Measurements from ENCODE around the gene PRRT2.

PRRT2 gene

DNA sequence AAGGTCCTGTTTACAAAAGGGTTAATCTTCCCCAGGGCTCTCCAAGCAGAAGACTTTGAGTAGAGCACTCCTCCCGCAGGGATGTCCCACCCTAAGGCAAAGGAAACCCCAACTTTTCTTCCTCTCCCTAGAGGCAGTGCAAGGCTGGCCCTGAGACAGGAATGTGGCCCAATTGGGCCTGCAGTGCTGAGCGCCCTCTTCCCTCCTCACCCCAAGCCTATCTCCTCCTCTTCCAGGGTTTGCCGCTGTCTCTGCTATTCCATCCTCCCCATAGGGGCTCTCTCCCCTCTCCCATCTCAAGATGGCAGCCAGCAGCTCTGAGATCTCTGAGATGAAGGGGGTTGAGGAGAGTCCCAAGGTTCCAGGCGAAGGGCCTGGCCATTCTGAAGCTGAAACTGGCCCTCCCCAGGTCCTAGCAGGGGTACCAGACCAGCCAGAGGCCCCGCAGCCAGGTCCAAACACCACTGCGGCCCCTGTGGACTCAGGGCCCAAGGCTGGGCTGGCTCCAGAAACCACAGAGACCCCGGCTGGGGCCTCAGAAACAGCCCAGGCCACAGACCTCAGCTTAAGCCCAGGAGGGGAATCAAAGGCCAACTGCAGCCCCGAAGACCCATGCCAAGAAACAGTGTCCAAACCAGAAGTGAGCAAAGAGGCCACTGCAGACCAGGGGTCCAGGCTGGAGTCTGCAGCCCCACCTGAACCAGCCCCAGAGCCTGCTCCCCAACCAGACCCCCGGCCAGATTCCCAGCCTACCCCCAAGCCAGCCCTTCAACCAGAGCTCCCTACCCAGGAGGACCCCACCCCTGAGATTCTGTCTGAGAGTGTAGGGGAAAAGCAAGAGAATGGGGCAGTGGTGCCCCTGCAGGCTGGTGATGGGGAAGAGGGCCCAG, 1.0 kb downstream of the PRRT2 start:
- Histone ChIP-seq H3K27me3 (ENCODE audit: low read depth) (no peaks in the 10 kb centered on the region), H3K4me3 (peak overlapping the region; percentile 54), H3K4me1 (peaks cover 38% of the 10 kb centered on the region), H3K36me3 (replicated peaks) (peaks cover 26% of the 10 kb centered on the region), H3K9me3 (no peaks in the 10 kb centered on the region)
- in situ Hi-C loops (cut with MboI; ENCODE audit: low sequenced_read_pairs): no loop called here
- no peak for DNase-seq (ENCODE audit: low spot score in 2 of 2)

DNA sequence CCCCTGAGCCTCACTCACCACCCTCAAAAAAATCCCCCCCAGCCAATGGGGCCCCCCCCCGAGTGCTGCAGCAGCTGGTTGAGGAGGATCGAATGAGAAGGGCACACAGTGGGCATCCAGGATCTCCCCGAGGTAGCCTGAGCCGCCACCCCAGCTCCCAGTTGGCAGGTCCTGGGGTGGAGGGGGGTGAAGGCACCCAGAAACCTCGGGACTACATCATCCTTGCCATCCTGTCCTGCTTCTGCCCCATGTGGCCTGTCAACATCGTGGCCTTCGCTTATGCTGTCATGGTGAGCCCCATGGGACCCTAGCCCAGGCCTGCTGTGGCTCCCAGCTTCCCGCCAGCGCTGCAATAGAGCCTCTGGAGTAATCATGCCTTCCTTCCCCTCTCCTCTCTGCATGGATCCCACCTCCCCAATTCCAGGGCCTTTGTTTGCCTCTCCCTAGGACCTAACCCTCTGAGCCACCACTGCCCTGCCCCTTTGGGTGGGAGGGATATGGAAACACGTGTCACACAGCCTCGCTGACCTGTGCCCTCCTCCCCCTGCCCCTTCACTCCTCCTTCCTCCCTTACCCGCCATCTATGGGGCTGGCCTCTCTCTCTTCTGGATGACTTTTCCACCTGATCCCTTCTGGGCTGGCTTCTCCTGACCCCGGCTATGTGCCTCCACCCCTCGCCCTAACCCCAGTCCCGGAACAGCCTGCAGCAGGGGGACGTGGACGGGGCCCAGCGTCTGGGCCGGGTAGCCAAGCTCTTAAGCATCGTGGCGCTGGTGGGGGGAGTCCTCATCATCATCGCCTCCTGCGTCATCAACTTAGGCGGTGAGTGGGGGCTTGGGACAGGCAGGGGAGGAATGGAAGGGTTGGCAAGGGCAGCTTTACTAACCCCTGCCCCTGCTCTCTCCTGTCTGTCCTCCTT, 1.9 kb downstream of the PRRT2 start:
- Histone ChIP-seq H3K36me3 (replicated peaks) (peaks cover 26% of the 10 kb centered on the region), H3K9me3 (no peaks in the 10 kb centered on the region), H3K27me3 (ENCODE audit: low read depth) (no peaks in the 10 kb centered on the region), H3K4me1 (peaks cover 40% of the 10 kb centered on the region), H3K4me3 (no peak overlapping the region)
- DNase-seq (ENCODE audit: low spot score in 2 of 2): no peak
- in situ Hi-C loops (cut with MboI; ENCODE audit: low sequenced_read_pairs): no loop called here

DNA sequence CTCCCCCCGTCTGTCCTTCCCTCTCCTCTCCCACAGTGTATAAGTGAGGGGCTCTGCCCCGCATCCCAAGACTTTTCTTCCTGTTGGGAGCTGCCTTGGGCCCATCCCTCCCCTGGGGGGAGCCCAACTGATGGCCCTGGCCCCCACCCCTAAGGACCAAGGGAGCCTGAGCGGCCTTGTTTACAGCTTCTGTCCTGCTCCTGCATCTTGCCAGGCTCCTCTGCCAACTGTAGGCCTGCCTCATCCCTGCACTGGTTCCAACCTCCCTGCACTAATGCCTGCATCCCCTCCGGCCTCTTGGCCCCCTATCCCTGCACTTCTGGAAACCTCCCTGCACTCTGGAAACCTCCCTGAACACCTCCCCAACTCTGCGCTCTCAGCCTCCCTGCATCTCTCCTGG, 2.6 kb downstream of the PRRT2 start:
- Histone ChIP-seq H3K36me3 (replicated peaks) (peaks cover 27% of the 10 kb centered on the region), H3K4me3 (no peak overlapping the region), H3K9me3 (no peaks in the 10 kb centered on the region), H3K4me1 (peaks cover 36% of the 10 kb centered on the region), H3K27me3 (ENCODE audit: low read depth) (no peaks in the 10 kb centered on the region)
- in situ Hi-C loops (cut with MboI; ENCODE audit: low sequenced_read_pairs): no loop called here
- no peak for DNase-seq (ENCODE audit: low spot score in 2 of 2)

DNA sequence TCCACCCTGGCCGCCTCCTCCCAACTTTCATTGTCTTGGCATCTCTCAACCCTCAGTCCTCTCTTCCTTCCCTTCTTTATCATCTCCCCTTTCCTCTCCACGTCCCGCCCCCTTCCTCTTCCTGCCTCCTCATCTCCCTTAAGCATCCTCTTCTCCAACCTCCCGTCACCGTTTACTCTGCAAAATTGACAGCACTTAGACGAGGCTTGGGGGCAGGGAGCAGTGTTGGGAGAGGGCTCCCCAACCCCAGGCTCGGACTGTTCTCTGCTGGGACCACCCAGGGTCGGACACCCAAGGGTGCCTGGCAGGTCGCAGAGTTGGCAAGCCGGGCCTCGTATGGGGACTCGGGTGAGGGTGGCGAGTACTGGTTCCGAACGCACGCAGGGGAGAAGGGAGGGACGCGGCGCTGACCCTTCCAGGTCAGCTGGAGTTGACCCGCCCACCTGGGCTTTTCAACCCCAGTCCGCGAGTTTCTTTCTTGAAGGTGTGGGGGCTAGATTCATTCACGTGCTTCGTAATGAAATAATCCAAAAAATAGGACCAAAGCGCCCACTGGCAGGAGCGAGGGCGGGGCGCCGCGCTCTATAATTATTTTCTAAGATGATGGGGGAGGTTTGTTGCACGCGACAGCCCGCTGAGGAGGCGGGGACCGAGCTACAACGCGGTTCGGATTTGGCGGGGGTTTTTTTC, 3.2 kb downstream of the PRRT2 start:
- peak; percentile 19 to 69 for DNase-seq (ENCODE audit: low spot score in 2 of 2)
- Histone ChIP-seq H3K36me3 (replicated peaks) (peaks cover 29% of the 10 kb centered on the region), H3K9me3 (no peaks in the 10 kb centered on the region), H3K4me3 (peak overlapping the region; percentile 69), H3K27me3 (ENCODE audit: low read depth) (no peaks in the 10 kb centered on the region), H3K4me1 (peaks cover 36% of the 10 kb centered on the region)
- in situ Hi-C loops (cut with MboI; ENCODE audit: low sequenced_read_pairs): no loop called here

DNA sequence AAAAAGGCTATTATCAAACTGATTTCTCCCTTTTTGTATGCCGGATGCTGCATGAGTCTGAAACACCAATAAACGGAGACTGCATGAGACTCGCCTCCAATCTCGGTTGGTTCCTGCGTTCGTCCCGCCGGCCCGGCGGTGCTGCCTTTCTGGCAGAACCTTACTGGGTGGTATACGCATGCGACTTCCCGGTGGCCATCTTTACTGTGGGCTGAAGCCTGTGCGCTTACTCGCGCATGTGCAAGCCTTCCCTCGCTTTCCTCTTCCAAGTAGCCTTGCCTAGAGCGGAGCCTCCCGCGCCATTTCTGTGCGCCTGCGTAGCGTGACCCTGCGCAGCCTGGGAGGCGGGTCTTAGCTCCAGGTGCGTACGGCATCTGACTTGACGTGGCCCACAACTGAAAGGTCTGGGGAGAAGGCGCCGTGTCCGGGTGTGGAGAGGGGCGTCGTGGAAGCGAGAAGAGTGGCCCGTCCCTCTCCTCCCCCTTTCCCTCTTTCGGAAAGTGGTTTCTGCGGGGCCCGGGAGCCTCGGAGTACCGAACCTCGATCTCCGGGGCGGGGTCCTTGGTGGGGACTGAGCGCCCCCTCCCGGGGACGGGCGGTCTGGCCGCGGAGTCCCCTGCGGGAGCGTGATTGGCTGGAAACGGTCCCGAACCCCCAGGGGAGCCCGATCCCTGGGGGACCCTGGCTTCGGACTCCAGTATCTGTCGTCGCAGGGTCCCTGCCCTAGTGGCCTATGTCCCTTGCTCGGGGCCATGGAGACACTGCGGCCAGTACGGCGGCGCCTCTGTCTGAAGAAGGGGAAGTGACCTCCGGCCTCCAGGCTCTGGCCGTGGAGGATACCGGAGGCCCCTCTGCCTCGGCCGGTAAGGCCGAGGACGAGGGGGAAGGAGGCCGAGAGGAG, 4.0 kb downstream of the PRRT2 start, which contains the start of gene PAGR1:
Gene PAGR1, plus strand, starts transcription at position 360 of the 901 bp plus-strand sequence. Its CDS starts 374 bp downstream, at position 734.
- Histone ChIP-seq H3K4me3 (peak within 1 kb of the TSS; percentile 69), H3K9me3 (no peaks in the 10 kb centered on the region), H3K27me3 (ENCODE audit: low read depth) (no peaks in the 10 kb centered on the region), H3K36me3 (replicated peaks) (peaks cover 35% of the 10 kb centered on the region), H3K4me1 (peaks cover 30% of the 10 kb centered on the region)
- DNase-seq (ENCODE audit: low spot score in 2 of 2): peak; percentile 98
- in situ Hi-C loops (cut with MboI; ENCODE audit: low sequenced_read_pairs): no loop called here

DNA sequence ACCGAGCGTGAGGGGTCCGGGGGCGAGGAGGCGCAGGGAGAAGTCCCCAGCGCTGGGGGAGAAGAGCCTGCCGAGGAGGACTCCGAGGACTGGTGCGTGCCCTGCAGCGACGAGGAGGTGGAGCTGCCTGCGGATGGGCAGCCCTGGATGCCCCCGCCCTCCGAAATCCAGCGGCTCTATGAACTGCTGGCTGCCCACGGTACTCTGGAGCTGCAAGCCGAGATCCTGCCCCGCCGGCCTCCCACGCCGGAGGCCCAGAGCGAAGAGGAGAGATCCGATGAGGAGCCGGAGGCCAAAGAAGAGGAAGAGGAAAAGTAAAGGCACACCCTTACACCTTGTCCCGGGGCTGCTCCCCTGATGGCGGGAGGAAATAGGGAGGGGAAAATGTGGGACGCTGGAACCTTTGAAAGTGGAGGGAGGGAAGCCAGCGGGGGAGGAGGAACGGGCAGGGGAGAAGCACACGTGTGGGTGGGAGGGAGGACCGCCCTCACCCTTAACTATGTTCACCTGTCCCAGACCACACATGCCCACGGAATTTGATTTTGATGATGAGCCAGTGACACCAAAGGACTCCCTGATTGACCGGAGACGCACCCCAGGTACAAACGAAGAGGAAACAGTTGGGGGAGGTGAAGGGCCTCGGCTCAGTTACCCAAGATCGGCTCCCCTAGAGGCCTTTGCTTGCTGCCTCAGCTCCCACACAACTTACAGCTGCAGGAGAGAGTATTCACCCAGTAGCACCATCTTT, 4.9 kb downstream of the PRRT2 start:
- in situ Hi-C loops (cut with MboI; ENCODE audit: low sequenced_read_pairs): no loop called here
- DNase-seq (ENCODE audit: low spot score in 2 of 2): peak; percentile 57 to 78
- Histone ChIP-seq H3K9me3 (no peaks in the 10 kb centered on the region), H3K27me3 (ENCODE audit: low read depth) (no peaks in the 10 kb centered on the region), H3K4me1 (peaks cover 27% of the 10 kb centered on the region), H3K4me3 (peak overlapping the region; percentile 69), H3K36me3 (replicated peaks) (peaks cover 36% of the 10 kb centered on the region)

DNA sequence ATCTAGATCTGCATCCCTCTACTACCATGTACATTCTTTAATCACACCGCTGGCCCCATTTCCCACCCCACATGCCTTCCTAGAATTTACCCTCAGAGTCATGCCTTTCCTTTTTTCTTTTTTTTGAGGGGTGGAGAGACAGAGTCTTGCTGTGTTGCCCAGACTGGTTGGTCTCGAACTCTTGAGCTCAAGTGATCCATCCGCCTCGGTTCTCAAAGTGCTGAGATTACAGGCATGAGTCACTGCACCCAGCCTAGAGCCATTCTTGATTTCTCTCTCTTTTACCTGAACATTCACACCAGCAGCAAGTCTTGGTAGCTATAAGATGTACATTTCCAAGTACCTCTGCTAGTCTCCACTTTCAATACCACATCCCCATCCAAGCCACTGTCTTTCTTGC, 6.1 kb downstream of the PRRT2 start:
- Histone ChIP-seq H3K4me3 (no peak overlapping the region), H3K27me3 (ENCODE audit: low read depth) (no peaks in the 10 kb centered on the region), H3K36me3 (replicated peaks) (peaks cover 36% of the 10 kb centered on the region), H3K4me1 (peaks cover 22% of the 10 kb centered on the region), H3K9me3 (no peaks in the 10 kb centered on the region)
- no peak for DNase-seq (ENCODE audit: low spot score in 2 of 2)
- in situ Hi-C loops (cut with MboI; ENCODE audit: low sequenced_read_pairs): no loop called here

DNA sequence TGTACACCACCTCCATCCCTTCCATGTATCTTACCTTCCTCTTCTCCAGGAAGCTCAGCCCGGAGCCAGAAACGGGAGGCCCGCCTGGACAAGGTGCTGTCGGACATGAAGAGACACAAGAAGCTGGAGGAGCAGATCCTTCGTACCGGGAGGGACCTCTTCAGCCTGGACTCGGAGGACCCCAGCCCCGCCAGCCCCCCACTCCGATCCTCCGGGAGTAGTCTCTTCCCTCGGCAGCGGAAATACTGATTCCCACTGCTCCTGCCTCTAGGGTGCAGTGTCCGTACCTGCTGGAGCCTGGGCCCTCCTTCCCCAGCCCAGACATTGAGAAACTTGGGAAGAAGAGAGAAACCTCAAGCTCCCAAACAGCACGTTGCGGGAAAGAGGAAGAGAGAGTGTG, 7.5 kb downstream of the PRRT2 start:
- no peak overlapping the region for H3K4me3 ChIP-seq
- in situ Hi-C loops (cut with MboI; ENCODE audit: low sequenced_read_pairs): no loop called here
- H3K4me1 ChIP-seq: peaks cover 21% of the 10 kb centered on the region
- H3K27me3 ChIP-seq (ENCODE audit: low read depth): no peaks in the 10 kb centered on the region
- no peaks in the 10 kb centered on the region for H3K9me3 ChIP-seq
- DNase-seq (ENCODE audit: low spot score in 2 of 2): no peak
- peaks cover 36% of the 10 kb centered on the region for H3K36me3 ChIP-seq (replicated peaks)

DNA sequence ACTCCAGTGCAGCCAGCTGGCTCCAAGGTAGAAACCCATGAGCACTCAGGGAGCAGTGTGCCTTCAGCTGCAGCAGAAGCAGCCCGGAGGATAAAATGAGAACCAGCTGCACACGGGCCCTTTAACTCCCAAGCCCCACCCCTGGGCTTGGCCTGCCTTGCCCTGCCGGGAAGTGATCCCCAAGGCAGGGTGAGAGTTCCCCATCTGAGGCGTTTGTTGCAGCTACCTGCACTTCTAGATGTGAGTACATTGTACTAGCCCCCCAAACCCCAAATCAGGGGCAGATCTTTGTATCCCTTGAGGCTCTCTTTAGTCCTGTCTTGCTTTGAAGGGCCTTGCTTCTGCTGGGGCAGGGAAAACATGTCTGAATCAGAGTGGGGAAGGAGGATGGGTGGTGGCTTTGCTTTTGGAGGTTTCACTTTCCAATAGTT, 8.3 kb downstream of the PRRT2 start, which contains the start of gene MVP:
Gene MVP, plus strand, starts transcription at position 192 of the 431 bp plus-strand sequence. CDS start 10,088 bp downstream, outside the sequence.
- peaks cover 36% of the 10 kb centered on the region for H3K36me3 ChIP-seq (replicated peaks)
- in situ Hi-C loops (cut with MboI; ENCODE audit: low sequenced_read_pairs): no loop called here
- H3K4me1 ChIP-seq: peaks cover 16% of the 10 kb centered on the region
- H3K4me3 ChIP-seq: peak within 1 kb of the TSS; percentile 20
- peak in 1 of 2 experiments; percentile 53 for DNase-seq (ENCODE audit: low spot score in 2 of 2)
- no peaks in the 10 kb centered on the region for H3K9me3 ChIP-seq
- no peaks in the 10 kb centered on the region for H3K27me3 ChIP-seq (ENCODE audit: low read depth)

DNA sequence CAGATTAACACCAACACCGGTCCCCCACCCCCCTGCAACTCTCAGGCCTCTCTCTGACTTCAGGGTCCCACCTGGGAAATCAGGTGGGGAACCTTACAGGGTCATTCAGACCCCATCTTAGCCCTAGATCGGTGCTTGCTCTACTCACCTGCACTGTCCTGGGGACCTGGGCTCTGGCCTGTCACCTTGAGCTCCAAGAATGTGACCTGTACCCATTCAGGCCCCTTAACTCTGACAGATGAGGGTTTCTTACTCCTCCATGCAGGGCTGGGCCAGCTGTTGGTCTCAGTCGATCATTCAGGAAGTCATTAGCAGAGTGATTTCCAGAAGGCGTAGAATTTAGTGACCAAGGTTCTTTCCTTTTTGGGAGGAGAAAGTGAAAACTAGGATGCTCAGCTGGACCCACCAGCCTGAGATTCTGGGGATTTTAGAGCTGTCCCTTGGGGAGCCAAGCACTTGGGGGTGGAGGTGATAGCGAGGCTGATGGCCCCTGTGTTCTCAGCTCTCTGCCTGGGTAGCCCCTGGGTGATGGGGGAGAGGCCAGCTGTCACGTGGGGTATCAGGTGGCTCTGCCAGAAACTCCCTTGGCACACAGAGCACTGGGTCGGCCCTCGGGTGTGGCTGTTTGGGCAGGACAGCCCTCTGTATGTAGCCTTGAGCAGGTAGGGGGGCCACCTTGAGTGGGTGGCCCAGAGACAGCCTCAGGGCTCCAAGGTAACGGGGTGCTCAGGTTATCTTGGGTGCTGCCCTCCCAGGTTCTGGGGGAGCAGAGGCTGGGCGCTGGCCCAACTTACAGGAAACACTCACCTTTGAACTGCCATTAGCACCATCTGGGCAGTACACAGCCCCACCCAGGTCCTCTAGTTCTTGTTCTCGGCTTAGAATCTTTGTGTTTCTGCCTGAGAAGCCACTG, 9.0 kb downstream of the PRRT2 start:
- peak overlapping the region; percentile 20; the same call in 1 of the 2 replicates for H3K4me3 ChIP-seq
- H3K9me3 ChIP-seq: no peaks in the 10 kb centered on the region
- no peaks in the 10 kb centered on the region for H3K27me3 ChIP-seq (ENCODE audit: low read depth)
- H3K4me1 ChIP-seq: peaks cover 15% of the 10 kb centered on the region
- DNase-seq (ENCODE audit: low spot score in 2 of 2): no peak
- in situ Hi-C loops (cut with MboI; ENCODE audit: low sequenced_read_pairs): no loop called here
- peaks cover 36% of the 10 kb centered on the region for H3K36me3 ChIP-seq (replicated peaks)

DNA sequence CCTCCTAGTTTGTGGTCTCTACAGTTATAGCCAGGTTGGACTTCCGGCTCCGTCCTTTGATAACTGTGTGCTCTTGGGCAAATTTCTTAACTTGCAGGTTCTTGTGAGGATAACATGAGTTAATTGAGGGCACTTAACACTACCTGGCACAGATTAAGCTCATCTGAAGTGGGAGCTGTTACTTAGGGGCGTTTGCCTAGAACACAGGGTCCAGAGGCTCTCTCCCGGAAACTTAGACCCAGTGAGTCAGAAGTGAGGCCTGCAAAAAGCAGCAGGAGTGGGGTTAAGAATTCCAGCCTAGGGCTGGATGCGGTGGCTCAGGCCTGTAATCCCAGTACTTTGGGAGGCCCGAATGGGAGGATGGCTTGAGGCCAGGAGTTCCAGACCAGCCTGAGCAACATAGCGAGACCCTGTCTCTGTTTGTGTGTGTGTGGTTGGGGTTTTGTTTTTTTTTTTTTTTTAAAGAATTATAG, 9.7 kb downstream of the PRRT2 start:
- in situ Hi-C loops (cut with MboI; ENCODE audit: low sequenced_read_pairs): no loop called here
- Histone ChIP-seq H3K4me3 (no peak overlapping the region), H3K4me1 (peaks cover 15% of the 10 kb centered on the region), H3K9me3 (no peaks in the 10 kb centered on the region), H3K27me3 (ENCODE audit: low read depth) (no peaks in the 10 kb centered on the region), H3K36me3 (replicated peaks) (peaks cover 36% of the 10 kb centered on the region)
- DNase-seq (ENCODE audit: low spot score in 2 of 2): no peak
